GM23338 (cell line): ENCODE results near the gene GGTLC2. TPM values are rescaled to one million over a fixed set of nuclear protein-coding genes. Genes with fewer than 3 reads are reported as not detected.

ENCODE experiments used
- ATAC-seq: fragments of 200-7000 bp; cut with Tn5 transposase; 3 replicates; pipeline ENCODE4 v1.9.1; 2020
- DNase-seq: peaks from one replicate; pipeline ENCODE4 v3.0.0-alpha.2; 2015; ENCODE audit warnings: low spot score
- H2AFZ ChIP-seq: fragments of 200-600 bp; sonication (generic); 2 replicates; pipeline ENCODE4 v1.8.0; 2016; ENCODE audit warnings: antibody characterized with exemption, mild to moderate bottlenecking, moderate library complexity
- H3F3A ChIP-seq: fragments of 200-600 bp; sonication (generic); replicated peaks from 2 replicates; pipeline ENCODE4 v1.8.0; 2017; ENCODE audit warnings: antibody characterized with exemption, mixed run types, low read depth
- H3K27ac ChIP-seq: fragments of 200-600 bp; sonication (generic); 2 replicates; pipeline ENCODE4 v1.6.1; 2016; ENCODE audit warnings: low read depth
- H3K27me3 ChIP-seq: fragments of 200-600 bp; sonication (generic); 2 replicates; pipeline ENCODE4 v1.8.0; 2016; ENCODE audit warnings: mild to moderate bottlenecking, mixed run types, moderate library complexity; ENCODE audit not compliant: insufficient read depth
- H3K36me3 ChIP-seq: fragments of 200-600 bp; sonication (generic); 2 replicates; pipeline ENCODE4 v1.8.0; 2016; ENCODE audit warnings: mild to moderate bottlenecking; ENCODE audit not compliant: insufficient read depth
- H3K4me1 ChIP-seq: fragments of 200-600 bp; sonication (generic); 2 replicates; pipeline ENCODE4 v1.8.0; 2016; ENCODE audit warnings: mild to moderate bottlenecking, moderate library complexity; ENCODE audit not compliant: insufficient read depth
- H3K4me2 ChIP-seq: fragments of 200-600 bp; sonication (generic); 2 replicates; pipeline ENCODE4 v1.7.1; 2017; ENCODE audit warnings: mixed run types
- H3K4me3 ChIP-seq: fragments of 200-600 bp; sonication (generic); 2 replicates; pipeline ENCODE4 v1.6.1; 2016; ENCODE audit warnings: mixed run types
- H3K79me2 ChIP-seq: fragments of 200-600 bp; sonication (generic); replicated peaks from 2 replicates; pipeline ENCODE4 v1.8.0; 2017; ENCODE audit warnings: mild to moderate bottlenecking; ENCODE audit not compliant: insufficient read depth
- H3K9me2 ChIP-seq: fragments of 200-600 bp; sonication (generic); 2 replicates; pipeline ENCODE4 v1.8.0; 2017; ENCODE audit not compliant: insufficient read depth
- H4K20me1 ChIP-seq: fragments of 200-600 bp; sonication (generic); replicated peaks from 2 replicates; pipeline ENCODE4 v1.8.0; 2017; ENCODE audit warnings: mild to moderate bottlenecking; ENCODE audit not compliant: insufficient read depth
- H3K27ac Mint-ChIP-seq: 2 replicates; pipeline ENCODE4 v1.8.0; 2020; ENCODE audit warnings: inconsistent platforms, mild to moderate bottlenecking, moderate library complexity, mixed read lengths
- H3K27me3 Mint-ChIP-seq: 3 replicates; pipeline ENCODE4 v1.8.0; 2022; ENCODE audit warnings: low read depth, mild to moderate bottlenecking, moderate library complexity, mixed read lengths, inconsistent platforms; ENCODE audit not compliant: insufficient read depth, poor library complexity
- H3K36me3 Mint-ChIP-seq: 3 replicates; pipeline ENCODE4 v1.8.0; 2021; ENCODE audit warnings: low read depth, mild to moderate bottlenecking, inconsistent platforms, moderate library complexity, mixed read lengths
- H3K4me1 Mint-ChIP-seq: 3 replicates; pipeline ENCODE4 v1.8.0; 2020; ENCODE audit warnings: mild to moderate bottlenecking, inconsistent platforms, mixed read lengths
- H3K4me3 Mint-ChIP-seq: 3 replicates; pipeline ENCODE4 v1.8.0; 2021; ENCODE audit warnings: moderate library complexity, mild to moderate bottlenecking, inconsistent platforms, mixed read lengths
- H3K9me3 Mint-ChIP-seq: 3 replicates; pipeline ENCODE4 v1.8.0; 2020; ENCODE audit warnings: moderate library complexity, mild to moderate bottlenecking, inconsistent platforms, mixed read lengths
- EZH2phosphoT487 ChIP-seq: fragments of 200-600 bp; sonication (generic); IDR thresholded peaks from one replicate; pipeline ENCODE4 v1.8.1; 2018; ENCODE audit warnings: antibody characterized with exemption; ENCODE audit not compliant: unreplicated experiment
- JUNB ChIP-seq: IDR thresholded peaks from one replicate; pipeline ENCODE4 v1.6.1; 2016; ENCODE audit warnings: antibody characterized with exemption; ENCODE audit not compliant: unreplicated experiment
- NANOG ChIP-seq: IDR thresholded peaks from 2 replicates; pipeline ENCODE4 v1.6.1; 2016; ENCODE audit warnings: antibody characterized with exemption, borderline replicate concordance
- POLR2AphosphoS5 ChIP-seq: IDR thresholded peaks from 2 replicates; pipeline ENCODE4 v1.6.1; 2016; ENCODE audit warnings: antibody characterized with exemption, low read depth
- polyA plus RNA-seq: library from polyadenylated mRNA; unstranded; fragments of >200 nt; fragmentation: Nextera tagmentation; extraction: Ambion mirVana; gene quantifications from 2 replicates; pipeline ENCODE4 v1.2.1, GENCODE V29; 2016
- total RNA-seq: library from RNA; depleted of rRNA; stranded (reverse); fragments of >200 nt; shearing (Covaris generic); gene quantifications from 2 replicates; pipeline ENCODE4 v1.2.3, GENCODE V29; 2014
- TF ChIP-seq, protein P1 (sequence below): fragments of 250-450 bp; sonication (Bioruptor Pico); IDR thresholded peaks from 2 replicates; pipeline ENCODE4 v1.5.0; 2020; ENCODE audit warnings: mild to moderate bottlenecking, moderate library complexity

Gene GGTLC2
- total and polyA plus RNA-seq, 2 experiments from 2014 or later, result not detected

DNA sequence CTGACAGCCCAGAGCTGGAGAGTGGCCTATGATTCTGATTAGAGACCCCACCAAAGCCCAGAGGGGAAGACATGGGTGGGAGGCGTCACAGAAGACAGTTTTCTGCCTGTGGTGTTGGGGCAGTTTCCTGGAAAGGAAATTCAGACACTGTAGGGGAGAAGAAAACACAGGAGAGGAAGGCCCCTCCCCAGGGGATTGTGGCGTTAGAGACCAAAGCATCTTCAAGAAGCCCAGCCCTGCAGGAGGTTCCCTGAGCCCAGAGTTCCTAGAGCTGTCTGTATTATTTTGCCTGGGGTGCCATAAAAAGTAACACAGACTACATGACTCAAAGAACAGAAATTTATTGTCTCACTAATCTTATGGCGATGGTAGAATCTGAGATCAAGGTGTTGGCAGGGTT lies 45.2 kb upstream of the GGTLC2 start (continued):
- TF ChIP-seq, protein P1, sequence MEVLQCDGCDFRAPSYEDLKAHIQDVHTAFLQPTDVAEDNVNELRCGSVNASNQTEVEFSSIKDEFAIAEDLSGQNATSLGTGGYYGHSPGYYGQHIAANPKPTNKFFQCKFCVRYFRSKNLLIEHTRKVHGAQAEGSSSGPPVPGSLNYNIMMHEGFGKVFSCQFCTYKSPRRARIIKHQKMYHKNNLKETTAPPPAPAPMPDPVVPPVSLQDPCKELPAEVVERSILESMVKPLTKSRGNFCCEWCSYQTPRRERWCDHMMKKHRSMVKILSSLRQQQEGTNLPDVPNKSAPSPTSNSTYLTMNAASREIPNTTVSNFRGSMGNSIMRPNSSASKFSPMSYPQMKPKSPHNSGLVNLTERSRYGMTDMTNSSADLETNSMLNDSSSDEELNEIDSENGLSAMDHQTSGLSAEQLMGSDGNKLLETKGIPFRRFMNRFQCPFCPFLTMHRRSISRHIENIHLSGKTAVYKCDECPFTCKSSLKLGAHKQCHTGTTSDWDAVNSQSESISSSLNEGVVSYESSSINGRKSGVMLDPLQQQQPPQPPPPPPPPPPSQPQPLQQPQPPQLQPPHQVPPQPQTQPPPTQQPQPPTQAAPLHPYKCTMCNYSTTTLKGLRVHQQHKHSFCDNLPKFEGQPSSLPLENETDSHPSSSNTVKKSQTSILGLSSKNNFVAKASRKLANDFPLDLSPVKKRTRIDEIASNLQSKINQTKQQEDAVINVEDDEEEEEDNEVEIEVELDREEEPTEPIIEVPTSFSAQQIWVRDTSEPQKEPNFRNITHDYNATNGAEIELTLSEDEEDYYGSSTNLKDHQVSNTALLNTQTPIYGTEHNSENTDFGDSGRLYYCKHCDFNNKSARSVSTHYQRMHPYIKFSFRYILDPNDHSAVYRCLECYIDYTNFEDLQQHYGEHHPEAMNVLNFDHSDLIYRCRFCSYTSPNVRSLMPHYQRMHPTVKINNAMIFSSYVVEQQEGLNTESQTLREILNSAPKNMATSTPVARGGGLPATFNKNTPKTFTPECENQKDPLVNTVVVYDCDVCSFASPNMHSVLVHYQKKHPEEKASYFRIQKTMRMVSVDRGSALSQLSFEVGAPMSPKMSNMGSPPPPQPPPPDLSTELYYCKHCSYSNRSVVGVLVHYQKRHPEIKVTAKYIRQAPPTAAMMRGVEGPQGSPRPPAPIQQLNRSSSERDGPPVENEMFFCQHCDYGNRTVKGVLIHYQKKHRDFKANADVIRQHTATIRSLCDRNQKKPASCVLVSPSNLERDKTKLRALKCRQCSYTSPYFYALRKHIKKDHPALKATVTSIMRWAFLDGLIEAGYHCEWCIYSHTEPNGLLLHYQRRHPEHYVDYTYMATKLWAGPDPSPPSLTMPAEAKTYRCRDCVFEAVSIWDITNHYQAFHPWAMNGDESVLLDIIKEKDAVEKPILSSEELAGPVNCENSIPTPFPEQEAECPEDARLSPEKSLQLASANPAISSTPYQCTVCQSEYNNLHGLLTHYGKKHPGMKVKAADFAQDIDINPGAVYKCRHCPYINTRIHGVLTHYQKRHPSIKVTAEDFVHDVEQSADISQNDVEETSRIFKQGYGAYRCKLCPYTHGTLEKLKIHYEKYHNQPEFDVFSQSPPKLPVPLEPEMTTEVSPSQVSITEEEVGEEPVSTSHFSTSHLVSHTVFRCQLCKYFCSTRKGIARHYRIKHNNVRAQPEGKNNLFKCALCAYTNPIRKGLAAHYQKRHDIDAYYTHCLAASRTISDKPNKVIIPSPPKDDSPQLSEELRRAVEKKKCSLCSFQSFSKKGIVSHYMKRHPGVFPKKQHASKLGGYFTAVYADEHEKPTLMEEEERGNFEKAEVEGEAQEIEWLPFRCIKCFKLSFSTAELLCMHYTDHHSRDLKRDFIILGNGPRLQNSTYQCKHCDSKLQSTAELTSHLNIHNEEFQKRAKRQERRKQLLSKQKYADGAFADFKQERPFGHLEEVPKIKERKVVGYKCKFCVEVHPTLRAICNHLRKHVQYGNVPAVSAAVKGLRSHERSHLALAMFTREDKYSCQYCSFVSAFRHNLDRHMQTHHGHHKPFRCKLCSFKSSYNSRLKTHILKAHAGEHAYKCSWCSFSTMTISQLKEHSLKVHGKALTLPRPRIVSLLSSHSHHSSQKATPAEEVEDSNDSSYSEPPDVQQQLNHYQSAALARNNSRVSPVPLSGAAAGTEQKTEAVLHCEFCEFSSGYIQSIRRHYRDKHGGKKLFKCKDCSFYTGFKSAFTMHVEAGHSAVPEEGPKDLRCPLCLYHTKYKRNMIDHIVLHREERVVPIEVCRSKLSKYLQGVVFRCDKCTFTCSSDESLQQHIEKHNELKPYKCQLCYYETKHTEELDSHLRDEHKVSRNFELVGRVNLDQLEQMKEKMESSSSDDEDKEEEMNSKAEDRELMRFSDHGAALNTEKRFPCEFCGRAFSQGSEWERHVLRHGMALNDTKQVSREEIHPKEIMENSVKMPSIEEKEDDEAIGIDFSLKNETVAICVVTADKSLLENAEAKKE, result no peak
- no peak for TF ChIP-seq JUNB

DNA sequence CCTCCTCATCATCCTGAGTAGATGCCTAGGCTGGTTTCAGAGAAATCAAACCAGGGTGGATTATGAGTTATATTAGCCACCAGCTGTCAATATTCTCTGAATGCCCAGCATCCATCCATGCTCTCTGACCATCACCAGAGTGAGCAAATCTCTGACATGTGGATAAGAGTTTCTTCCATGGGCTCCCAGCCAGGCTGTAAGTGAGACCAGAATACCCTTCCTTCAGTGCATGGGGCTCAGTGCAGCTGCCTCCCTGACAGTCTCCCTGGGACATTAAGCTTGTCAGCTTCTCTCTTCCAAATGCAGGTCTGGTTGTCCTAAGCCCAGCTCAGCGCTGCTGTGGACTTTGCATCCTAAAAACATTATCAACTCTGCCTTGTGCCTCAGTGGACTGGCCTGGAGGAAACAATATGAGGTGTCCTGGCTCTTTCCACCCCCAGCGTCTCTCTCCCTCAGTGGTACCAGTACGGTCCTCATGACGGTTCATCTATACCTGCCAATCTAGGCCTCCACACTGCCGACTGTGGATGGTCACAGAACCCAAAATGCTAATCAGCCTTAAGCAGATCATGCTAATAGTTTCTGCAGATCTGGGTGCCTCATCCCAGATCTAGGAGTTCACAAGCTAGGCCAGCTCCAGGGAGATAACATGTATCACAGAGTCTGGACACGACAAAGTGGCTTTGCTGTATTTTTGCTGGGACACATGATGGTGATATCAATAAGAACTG lies 43.7 kb upstream of the GGTLC2 start:
- H3K9me2 ChIP-seq, result peaks cover 10% of the 10 kb centered on the region
- no peaks in the 10 kb centered on the region for H3F3A ChIP-seq
- H3K4me2 ChIP-seq, result no peak overlapping the region
- Mint-ChIP-seq H3K27me3 (peaks cover 84% of the 10 kb centered on the region), H3K27ac (no peak overlapping the region), H3K36me3 (no peaks in the 10 kb centered on the region), H3K9me3 (no peaks in the 10 kb centered on the region), H3K4me3 (no peak overlapping the region), H3K4me1 (peaks cover 31% of the 10 kb centered on the region)
- H3K27ac ChIP-seq, result no peak overlapping the region
- H4K20me1 ChIP-seq, result no peaks in the 10 kb centered on the region
- DNase-seq (no peak), ATAC-seq (no peak)
- H3K4me3 ChIP-seq, result no peak overlapping the region
- no peaks in the 10 kb centered on the region for H3K4me1 ChIP-seq
- no peak overlapping the region for H2AFZ ChIP-seq
- peaks cover 98% of the 10 kb centered on the region for H3K27me3 ChIP-seq
- H3K36me3 ChIP-seq, result no peaks in the 10 kb centered on the region
- H3K79me2 ChIP-seq, result no peaks in the 10 kb centered on the region
- TF ChIP-seq NANOG (no peak), EZH2phosphoT487 (no peak), POLR2AphosphoS5 (no peak)
- TF ChIP-seq, protein P1, result no peak
